Measurements from ENCODE around the gene SMIM23.
A peak's percentile ranks its signal among the peaks of the same experiment; 100 is the strongest.

Gene SMIM23

DNA sequence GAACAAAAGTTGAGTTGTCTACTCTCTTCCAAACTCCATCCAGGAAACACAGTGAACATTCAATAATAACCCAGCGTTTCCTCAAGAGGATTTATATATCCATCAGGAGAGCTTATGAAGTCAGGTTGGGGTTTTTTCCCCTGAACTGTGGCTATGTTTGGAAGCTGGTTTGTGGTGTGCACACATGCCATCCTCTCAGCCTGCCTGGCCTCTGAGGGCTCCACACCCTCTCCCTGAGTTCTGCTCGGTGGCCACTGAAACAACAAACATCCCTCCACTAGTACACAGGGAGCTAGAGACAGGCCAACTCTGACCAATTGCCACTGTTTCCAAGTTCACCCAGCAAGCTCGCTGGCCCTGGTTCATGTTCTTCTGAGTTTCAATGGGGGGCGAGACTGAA is 35.7 kb downstream of the SMIM23 start:
- no peak for DNase-seq

DNA sequence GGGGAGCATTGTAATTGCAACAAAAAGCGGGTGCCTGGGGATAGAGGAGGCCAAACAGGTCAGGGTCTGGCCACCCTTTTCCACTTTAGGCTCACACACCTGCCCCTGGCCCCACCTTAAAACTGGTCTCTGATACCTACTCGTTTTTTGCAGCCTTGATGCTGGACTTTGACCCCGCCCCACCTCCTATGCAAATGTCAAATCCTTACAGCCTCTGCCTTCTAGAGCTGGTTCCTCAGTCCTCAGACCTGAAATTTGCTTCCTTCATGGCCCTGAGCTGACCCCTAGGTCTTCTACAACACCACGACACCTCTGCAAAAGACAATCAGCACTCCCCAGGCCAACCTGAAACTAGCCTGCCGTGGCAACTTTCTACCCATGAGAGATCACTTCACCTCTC is 37.7 kb downstream of the SMIM23 start:
- DNase-seq, result no peak

DNA sequence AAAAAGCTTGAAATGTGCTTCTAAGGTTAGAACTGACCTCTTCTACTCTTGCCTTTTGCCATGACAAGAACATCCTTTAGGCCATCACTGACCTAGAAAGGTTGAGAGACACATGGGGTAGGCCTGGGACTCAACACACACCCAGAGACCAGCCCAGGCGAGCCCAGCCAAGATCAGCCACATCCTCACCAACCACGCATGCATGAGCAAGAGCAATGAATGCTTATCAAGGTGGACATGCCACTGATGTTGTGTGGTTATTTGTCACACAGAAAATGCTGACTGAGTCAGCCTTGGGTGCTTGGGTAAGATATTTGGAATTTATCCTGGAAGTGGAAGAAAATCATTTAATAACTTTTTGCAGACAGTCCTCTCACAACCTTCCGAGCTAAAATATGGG is 39.4 kb downstream of the SMIM23 start:
- DNase-seq, result no peak

DNA sequence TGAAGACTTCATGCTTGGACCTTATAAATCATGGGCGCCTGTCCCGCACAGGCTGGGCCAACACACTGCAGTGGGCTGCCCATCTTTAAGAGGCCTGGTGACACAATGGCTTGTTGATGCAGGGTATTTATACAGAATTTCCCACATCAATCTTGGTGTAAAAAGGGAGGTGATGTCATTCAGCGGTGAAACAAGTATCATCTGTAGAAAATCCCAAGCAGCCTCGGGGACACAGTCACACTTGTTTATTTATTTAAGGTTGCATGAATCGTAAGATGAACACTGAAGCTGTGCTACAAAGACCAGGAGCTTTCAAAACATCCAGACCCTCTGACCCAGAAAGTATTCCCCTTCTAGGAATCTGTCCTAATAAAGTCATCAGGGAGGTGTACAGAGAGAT is 40.5 kb downstream of the SMIM23 start:
- DNase-seq, result no peak

DNA sequence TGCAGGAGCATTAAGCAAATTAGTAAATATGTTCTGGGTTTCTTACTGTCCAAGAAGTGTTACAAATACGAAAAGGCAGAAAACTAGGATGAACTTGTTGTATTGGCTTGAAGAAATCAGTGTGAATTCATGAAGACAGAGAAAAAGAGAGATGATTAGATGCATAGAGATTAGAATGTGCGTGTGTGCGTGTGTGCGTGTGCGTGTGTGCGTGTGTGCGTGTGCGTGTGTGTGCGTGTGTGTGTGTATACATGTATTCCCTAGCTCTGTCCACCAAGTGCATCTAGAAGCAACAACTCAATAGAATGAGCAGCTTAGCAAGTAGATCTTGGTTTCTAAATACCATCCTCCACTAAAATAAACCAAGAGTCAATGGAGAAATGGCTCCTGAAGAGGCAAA is 41.5 kb downstream of the SMIM23 start:
- no peak for DNase-seq

DNA sequence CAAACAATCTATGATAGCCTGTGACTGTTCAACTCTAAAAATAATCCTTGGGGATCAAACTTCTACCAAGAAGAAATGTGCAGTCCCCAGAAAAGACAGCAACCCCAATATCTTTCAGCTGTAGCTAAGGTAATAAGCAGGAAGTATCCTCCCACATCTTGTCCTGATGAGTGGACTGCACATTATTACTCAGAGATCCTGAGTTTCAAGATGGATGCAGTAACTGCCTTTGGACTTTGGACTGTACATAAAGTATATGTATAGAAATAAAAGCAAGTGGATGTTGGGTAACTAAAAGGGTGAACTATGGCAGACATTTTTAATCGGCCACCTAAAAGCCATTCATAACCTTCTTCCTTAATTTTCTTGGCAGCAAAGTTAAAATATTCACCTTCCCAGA is 45.1 kb downstream of the SMIM23 start:
- DNase-seq, result no peak

DNA sequence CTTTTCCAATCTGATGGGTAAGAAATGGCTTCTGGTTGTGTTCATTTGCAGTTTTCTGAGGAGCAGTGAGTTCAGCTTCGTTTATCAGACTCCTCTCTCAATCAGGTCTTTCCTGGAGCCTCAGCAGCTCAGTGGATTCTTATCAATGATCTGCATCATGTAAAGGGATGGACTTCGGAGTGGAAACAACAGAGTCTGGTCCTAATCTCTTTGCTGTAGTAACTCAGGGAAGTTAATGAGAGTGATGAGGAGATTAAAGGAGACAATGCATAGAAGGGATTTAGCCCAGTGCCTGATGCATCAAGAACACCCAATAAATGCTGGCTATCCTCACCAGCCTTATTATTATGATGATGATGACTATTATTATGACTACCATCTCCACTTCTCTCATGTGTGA is 47.2 kb downstream of the SMIM23 start:
- DNase-seq, result no peak

DNA sequence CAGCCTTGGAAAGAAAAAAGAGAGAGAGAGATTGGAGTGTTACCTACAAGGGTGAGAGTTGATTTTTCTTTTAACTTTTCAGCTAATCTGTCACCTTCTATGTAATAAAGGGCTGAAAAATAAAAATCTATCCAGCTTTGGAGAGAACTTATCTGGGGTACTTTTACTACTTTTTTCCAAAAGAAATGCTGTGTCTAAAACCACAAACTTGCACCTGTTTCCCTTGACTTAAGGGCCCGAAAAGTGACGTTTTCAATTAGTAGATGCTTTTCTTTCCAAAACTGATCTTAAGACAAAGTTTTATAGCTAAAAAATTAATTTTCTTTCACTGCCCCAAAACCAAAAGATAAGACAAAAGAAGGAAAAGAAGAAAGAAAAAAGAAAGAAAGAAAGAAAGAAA is 48.8 kb downstream of the SMIM23 start:
- no peak for DNase-seq

DNA sequence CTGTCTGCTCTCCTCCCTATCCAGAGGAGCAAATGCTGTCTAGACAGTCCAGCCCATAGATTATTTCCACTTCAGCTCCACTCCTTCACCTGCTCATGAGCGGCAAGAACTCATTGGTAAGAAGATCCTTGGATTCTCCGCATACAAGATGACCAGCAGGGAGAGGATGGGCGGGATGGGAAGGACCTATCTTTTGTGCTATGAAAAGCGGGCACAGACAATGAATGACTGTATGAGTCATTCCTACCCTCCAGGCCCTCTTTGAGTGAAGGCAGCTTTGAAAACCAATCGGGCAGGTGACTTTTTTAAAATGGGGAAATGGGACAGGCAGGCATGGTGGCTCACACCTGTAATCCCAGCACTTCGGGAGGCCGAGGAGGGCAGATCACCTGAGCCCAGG is 49.4 kb downstream of the SMIM23 start:
- no peak for DNase-seq

DNA sequence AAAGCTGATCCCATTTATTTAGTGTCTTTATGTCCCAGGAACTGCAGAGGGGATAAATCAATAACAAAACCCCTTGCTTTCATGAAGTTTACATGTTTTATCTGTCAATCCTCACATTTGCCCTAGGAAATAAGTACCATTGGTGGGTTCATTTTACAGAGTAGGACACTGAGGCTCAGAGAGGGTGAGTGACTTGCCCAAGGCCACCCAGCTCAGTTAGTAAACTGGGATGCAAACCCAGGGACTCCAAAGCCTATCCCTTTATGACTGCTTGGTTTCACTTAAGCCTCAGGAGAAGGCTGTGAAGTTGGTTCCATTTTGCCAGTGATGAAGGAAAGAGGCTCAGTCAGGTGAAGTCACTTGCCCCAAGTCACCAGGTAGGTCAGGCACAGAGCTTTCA is 51.9 kb downstream of the SMIM23 start:
- no peak for DNase-seq

DNA sequence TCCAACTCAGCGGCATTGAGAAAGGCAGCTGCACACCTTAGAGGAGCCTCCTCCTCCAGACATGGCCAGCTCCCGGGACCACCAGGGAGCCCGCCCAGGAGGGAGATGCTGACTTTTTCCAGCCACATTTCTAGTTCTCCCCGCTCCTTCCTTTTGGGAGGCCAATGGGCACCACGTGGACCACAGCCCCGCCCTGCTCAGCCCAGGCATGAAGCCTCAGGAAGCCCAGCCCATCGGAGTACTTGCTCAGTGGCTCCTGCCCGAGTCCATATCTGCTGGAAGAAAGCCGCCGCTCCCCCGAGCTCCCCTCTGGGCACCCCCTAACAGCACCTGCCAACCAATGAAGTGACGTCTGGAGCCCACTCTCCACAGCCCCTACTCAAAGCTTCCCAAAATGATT is 52.4 kb downstream of the SMIM23 start:
- DNase-seq, result no peak

DNA sequence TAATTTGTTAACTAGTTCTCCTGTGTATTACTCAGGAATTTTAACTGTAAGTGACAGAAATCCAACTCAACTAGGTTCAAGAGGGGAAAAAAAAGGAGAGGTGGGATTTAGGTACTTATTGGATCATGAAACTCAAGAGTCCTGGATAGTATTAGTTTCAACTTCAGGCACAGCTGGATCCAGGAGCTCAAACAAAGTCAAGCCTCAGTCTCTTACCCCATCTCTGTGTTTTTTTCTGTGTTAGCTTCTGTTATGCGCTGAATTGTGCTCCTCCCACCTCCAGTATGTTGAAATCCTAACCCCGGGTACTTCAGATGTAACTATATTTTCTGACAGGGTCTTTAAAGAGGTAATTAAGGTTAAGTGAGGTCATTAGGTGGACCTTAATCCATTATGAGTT is 53.5 kb downstream of the SMIM23 start:
- no peak for DNase-seq

DNA sequence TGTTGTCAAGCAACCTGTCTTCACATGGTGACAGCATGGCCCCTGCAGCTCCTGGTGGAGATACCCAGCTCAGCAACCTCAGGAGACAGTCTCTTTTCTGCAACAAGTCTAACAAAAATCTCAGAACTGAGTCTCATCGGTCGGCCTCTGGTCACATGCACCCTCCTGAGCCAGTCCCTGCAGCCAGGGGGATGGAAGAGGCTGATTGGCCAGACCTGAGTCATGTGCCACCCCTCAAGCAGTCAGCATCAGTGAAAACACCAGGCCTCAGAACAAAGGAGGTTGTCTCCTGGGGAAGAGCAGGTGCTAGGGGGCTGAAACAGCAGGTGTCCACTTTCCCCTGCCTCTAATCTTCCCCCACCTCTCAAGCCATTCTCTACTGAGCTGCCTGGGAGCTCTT is 54.4 kb downstream of the SMIM23 start:
- DNase-seq, result peak; percentile 14

All from NCI-H1436 treated with DMSO at 0.1 percent for 48 hours (cell line).